NCI-H345 treated with DMSO at 0.1 percent for 48 hours (cell line): Measurements from ENCODE around the gene FTCD.

Source experiments
- DNase-seq: peaks from one replicate; lab custom pipeline; 2025; ENCODE audit not compliant: unreplicated experiment; lab: John Stamatoyannopoulos, UW

The FTCD gene

DNA sequence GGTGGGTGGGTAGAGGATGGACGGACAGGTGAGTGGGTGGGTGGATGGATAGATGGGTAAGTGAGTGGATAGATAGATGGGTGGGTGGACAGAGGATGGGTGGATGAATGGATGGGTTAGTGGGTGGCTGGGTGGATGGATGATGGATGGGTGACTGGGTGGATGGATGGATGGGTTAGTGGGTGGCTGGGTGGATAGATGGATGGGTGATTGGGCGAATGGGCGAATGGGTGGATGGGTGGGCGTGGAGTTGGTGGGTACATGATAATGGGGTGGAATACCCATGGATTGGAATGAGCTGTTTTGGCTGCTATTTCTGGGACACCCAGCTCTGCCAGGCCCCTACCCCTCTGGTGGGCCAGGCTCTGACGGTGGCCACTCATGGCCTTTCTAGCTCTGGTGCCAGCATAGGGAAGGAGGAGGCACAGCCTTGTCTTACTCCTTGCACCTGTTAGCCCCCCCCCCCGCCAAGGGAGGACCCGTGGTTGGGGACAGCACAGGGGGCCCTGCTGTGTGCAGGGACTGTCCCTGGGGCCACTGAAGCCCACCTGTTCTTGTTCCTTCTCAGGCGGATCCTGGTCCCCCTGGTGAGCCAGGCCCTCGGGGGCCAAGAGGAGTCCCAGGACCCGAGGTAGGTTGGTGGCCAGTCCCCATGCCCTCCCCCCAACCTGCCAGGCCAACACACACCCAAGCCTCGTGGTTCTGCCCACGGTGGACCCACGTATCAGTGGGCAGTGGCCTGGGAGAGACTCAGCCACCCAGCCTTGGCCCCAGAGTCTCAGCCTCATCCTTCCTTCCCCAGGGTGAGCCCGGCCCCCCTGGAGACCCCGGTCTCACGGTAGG lies 31.1 kb downstream of the FTCD start:
- no peak for DNase-seq

DNA sequence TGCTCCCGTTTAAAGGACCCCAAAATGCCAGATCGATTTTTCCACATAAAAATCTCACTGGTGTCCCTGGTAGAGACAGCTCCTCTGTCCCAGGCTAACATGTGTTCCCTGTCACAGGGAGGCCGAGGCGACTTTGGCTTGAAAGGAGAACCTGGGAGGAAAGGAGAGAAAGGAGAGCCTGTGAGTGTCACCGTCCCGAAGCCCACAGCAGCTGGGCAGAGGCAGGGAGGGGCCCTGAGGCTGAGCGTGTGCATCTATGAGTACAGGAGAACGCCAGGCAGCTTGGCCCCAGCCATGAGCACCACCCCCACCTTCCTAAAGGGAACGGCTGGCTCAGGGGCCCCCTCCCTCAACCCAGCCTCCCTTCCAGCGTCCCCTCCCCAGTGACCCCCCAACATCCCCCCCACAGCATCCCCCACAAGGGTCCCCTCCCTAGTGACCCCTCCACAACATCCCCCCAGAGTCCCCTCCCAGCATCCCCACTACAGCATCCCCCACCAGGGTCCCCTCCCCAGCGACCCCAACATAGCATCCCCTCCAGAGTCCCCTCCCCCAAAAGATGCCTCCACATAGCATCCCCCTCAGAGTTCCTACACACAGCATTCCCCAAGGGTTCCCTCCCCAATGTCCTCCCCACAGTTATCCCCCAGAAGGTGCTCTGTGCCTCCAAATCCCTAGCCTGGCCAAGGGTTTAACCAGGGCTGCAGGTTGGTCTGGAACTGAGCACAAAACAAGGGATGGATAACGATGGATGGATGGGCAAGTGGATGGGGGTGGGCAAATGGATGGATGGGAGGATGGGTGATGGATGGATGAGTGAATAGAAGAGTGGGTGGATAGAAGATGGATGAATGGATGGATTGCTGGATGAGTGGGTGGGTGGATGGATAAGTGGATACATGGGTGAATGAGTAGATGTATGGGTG lies 32.4 kb downstream of the FTCD start:
- no peak for DNase-seq

DNA sequence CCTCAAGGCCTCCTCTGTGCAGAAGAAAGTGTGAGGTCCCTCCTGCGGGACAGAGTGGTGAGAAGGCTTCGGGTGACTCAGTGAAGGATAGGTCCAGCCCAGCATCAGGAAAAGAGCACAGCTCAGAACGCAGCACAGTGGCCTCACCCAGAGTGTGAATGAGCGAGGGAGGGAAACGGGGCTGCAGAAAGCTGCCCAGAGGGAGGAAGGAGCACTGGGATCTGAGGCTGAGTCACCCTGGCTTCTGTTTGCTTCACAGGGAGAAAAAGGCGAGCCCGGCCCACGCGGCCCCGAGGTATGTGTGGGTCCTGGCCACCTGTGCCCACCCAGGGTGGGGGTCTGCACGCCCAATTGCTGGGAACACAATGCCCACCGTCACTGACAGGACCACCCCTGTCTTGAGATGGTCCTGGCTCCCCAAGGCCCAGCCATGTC lies 33.1 kb downstream of the FTCD start:
- no peak for DNase-seq

DNA sequence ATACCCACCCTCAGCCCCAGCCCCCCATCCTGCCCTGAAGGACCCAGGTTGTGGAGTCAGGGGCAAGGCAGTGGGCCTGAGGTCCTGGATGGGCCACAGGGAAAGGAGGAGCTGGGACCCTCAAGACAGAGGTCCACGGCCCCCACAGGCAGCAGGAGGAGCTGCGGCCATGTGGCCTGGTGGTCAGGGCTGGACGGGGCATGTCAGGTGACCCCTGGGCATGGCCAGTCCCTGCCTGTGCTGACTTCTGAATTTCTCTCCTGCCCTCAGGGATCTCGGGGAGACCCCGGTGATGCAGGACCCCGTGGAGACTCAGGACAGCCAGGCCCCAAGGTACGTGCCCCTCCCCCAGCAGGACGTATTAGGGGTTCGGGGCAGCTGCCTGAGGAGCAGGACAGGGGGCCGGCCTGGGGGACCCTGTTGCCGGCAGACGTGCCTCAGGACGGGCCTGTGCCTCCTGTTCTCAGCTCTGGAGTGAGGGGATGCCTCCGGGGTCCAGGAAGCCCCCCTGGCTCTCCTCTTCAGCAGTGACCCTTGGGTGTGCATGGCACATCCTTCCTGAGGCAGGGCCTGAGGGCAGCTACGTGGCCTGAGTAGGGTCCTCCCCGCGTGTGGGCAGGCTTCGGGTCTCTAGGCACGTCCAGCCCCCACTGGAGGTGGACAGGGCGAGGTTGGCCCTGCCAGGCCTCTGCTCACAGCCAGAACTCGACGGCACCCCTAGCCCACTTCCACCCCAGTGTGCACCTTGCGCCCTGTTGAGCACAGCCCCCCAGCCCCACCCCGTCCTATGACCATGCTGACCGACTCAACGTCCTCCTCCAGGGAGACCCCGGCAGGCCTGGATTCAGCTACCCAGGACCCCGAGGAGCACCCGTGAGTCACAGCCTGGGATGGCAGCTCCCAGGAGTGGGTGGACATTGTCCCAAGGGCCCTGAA lies 33.8 kb downstream of the FTCD start:
- DNase-seq, result no peak

DNA sequence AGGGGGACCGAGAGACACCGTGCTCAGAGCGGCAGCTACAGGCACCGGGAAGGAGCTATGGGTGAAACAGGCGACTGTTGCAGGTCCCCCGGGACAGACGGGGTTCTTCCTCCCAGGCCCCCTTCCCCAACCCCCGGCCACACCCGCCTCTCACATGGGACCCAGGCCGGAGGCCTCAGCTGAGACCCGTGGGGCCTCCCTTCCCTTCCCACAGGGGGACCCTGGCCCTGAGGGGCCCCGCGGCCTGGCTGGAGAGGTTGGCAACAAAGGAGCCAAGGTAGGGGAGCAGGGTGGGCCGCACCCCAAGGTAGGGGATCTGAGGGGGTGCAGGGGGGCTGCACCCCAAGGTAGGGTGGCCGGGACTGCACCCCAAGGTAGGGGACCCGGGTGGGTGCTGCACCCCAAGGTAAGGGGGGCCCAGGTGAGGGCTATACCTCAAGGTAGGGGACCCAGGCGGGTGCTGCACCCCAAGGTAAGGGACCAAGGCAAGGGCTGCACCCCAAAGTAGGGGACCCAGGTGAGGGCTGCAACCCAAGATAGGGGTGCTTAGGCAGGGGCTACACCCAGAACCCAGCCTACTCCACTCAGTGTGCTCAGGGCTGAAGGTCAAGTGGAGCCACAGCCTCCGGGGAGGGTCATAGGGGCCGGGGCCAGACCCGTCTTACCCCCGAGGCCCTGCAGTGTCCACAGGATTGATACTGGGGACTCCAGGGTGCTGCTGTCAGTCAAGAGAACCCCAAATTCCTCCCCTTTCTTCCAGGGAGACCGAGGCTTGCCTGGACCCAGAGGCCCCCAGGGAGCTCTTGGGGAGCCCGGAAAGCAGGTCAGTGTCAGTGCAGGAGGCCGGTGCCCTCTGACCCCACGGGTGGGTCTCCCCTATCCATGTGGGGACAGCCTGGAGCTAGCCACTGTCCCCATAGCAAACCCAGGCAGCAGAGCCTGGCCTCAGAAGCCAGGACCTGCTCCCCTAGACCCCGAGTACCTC lies 34.8 kb downstream of the FTCD start:
- DNase-seq, result no peak

DNA sequence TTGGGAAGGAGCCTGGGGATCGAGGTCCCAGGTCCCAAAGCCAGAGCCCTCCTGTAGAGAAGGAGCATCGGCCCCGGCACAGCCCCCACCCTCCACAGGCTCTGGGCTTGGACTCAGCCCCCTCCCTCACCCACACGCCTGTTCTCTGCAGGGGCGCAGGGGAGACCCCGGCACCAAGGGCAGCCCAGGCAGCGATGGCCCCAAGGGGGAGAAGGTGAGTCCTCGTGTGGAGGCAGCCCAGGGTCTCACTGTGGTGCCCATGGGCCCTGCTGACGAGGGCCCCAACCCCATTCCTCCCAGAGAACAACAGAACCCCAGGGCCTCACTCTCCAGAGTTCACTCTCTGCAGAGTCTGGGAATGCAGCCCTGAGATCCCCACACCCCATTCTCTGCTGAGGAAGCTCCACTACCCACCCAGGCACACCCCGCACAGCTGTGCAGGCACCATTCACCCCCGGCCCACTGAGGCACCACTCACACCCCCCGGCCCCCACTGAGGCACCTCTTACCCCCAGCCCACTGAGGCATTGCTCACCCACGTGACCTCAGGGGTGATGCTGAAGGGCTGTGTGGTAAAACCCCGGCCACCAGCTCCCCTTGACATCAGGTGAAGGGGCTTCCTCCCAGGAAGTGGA lies 35.6 kb downstream of the FTCD start:
- no peak for DNase-seq

DNA sequence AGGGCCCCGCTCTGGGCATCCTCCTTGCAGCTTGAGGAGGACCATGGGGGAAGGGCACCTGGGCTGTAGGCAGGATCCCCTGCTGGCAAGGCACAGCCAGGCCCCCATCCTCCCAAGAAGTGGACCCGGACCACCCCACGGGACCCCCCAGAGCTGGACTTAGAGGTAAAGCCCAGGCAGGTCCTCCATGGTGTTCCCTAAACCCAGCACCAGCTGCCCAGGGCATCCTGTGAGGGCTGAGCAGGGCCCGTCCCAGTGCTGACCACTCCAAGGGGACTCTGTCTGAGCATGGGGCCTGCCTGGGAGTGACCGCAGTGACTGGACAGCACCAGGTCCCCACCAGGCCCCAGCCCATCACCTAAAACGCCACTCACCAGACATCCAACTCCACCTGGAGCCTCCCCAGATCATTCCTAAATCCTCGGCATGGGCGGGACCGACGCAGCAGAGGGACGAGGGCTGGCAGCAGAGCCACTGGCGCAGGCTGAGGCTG lies 36.2 kb downstream of the FTCD start:
- DNase-seq, result no peak

DNA sequence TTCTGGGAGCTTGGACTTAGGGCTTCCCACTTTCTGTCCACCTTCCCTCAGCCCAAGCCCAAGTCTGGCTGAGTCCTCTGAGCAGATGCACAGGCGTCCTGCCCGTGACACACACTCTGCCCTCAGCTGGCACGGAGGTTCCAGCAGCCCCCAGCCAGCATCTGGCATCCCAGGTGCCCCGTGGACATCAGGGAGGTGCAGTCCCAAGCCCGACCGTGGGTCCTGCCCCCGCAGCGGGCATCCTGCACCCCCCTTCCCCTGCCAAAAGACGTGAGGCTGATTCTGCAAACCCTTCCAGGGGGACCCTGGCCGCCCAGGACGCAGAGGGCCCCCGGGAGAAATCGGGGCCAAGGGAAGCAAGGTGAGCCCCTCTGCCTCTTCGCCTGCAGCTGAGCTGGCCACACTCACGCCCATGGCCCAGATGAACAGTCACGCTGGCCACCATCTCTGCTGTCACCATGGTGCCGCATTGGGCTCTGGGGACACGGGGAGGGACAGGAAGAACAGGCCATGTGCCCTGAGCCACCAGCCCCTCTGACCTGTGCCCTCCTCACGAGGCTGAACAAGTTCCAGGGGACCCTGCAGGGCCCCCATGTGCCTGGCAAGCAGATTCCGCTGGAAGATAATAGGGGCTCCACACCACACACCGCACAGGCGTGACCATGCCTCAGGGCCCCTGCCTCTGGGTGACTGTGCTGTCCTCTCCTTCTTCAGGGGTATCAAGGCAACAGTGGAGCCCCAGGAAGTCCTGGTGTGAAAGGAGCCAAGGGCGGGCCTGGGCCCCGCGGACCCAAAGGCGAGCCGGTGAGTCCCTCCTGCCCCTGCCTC lies 36.8 kb downstream of the FTCD start:
- no peak for DNase-seq

DNA sequence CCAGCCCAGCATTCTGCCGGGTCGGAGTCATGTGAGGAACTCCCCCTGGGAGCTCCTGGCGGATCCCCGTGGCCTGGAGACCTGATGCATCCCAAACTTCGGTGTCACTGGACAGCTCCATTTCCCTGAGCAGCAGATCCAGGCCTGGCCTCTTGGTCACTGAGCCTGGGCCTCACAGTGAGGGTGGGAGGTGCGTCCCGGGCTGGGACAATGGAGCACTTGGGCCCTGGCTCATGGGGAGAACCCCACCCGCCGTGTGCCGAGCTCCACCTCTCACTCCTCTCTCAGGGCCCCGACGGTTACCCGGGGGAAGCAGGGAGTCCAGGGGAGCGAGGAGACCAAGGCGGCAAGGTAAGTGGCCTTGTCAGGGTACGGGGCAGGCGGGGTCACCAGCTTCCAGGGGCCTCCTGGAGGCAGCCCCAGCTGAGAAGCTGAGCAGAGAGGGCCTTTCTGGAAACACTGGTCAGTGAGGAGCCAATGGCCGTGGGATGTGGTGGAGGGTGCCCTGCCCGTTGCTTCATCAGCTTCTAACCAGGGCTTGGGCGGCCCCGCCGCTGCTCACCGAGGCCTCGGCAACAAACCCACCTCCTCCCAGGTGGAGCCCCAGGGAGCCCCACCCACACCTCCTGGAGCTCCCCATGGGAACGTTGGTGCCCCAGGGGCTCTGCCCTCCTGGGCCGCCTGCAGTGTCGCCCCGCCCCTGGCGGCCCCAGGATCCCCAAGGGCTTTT lies 37.6 kb downstream of the FTCD start:
- no peak for DNase-seq

DNA sequence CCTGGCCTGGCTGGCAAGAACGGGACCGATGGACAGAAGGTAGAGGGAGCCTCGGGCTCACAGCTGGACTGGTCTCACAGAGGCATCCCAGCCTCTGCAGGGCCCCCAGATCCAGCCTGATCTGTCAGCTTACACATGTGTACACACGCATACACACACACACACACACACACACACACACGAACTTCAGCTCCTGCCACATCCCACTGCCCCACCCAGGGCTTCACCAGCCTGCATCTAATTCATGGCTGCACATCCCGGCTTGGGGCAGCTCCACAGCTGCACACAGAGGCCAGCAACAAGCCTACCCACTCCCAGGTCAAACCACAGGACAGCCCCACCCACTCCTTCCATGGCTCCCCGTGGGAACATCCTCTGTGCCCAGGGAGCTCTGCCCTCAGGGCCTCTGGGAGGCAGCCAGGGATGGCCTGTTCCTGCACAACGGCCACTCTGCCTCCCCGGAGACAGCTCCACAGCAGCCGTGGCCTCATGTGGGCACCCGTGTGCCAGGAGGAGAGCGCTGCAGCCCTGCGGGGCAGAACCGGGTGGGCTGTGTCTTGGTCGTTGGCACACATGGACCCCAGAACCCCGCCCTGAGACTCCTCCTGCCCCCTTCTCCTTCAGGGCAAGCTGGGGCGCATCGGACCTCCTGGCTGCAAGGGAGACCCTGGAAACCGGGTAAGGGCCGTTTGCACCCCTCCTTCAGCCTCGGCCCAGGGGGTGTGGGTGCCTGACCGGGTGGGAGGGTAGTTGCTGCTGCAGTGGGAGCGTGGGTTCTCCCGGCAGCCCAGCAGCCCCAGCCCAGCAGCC lies 38.4 kb downstream of the FTCD start:
- DNase-seq, result no peak

DNA sequence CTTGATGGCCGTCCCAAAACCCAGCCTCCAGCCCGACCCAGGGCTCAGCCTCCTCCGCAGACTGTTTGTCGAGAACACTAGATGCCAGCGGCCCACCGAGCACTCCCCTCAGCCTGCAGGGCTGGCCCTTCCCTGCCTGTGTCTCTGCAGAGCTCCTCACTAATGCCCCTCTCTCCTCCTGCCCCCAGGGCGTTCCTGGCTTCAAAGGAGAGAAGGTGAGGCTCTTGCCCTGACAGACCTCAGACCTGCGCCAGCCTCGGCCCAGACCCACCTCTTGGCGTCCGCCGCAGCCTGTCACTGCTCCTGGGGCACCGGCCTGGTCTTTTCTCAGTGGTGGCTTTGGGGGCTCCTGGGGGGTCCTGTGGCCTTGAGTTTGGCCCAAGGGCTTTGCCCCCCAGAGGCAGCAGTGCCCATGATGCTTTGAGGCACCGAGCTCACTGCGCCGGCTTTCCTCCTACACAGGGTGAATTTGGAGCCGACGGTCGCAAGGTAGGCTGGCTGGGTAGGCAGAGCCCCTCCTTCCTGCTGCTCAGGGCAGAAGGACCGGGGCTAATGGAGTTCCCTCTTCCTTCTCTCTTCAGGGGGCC lies 39.1 kb downstream of the FTCD start:
- no peak for DNase-seq

DNA sequence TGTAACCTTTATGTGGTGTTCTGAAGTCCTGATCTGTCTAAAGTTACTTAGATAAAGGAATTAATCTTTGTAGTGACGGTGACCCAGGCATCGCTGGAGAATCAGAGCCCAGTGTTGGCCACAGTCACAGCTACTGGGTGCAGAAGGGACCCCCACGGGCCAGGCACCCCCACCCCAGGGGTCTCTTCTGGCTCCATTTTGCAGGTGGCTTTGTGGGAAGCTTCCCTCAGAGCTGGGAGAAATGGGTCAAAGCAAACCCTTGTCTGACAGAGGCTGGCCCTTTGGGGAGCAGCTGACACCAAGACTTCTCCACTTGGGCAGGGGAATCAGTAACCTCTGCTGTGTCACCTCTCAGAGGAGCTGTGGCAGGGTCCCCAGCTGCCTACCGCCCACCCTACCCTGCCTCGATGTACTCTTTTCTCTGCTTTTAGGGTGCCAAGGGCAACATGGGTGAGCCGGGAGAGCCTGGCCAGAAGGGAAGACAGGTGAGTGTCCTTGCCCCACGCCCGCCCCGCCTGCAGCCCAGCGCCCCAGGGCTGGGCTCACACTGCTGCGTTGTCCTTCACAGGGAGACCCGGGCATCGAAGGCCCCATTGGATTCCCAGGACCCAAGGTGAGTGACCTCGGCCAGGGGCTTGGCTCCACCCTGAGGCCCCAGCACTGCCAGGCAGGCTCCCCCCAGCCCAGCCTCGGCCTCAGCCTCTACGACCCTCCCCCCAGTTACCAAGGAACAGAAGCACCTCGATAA lies 39.8 kb downstream of the FTCD start:
- DNase-seq, result no peak

DNA sequence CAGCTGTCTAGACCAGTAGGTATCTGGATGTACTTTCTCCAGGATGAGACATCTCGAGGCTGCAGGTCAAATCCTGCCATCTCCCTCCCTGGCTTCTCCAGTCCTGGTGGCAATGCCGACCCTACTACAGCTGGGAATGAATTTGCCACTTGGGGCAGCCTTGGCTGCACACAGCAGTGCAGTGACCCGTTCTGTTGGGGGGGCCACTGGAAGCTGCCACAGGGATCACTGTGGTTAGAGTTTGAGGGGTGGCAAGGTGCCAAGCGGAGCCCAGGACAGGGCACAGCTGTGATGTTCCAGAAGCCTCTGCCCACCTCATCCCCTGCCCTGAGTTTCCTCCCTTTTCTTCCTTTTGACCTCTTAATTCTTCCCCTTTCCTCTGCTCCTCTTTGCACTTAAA lies 40.4 kb downstream of the FTCD start:
- DNase-seq, result no peak

DNA sequence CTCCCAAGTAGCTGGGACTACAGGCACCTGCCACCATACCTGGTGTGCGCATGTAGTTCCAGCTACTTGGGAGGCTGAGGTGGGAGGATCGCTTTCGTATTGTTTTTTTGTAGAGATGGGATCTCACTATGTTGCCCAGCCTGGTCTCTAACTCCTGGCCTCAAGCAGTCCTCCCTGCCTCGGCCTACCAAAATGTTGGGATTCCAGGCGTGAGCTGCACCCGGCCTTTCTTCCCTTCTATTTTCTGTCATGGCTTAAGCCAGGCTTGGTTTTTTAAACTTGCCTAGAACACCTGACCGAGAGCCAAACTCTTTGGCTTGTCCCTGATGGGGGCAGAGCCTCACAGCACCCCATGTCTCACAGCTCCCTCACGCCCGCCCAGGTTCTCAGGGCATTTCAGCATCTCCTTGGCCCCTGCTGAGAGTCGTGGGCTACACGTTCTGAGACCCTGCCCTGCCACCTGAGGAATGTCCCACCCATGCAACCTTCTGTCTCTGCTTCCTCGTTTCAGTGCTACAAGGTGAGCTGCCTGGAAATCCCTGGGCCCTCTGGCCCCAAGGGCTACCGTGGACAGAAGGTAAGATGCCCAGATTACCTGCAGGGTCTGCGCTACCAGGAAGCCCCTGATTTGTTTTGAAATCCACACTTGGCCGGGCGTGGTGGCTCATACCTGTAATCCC lies 41.7 kb downstream of the FTCD start:
- no peak for DNase-seq

DNA sequence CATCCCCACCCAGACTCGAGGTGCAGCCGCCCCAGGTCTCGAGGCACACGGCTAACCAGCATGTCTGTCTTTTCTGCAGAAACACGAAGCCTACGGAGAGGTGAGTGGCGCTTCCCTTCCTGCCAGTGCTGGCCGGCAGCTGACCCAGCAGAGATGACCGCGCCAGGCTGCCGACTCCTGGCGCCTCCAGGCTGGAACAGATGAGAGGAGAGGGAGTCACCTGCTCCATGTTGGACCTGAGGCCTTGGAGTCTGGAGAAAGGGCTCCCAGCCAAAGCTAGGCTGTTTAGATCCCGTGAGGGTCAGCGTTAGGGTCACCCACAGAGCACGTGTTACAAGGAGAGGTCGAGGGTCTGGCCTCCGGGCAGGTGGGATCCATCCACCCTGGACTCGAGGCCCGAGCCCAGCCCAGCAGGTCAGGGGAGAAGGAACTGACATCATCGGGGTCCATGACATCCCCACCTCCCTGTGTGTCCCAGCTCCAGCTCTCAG lies 42.6 kb downstream of the FTCD start:
- DNase-seq, result no peak
